BJ (cell line): ENCODE data around the gene CCDC88C. TPM values are rescaled to one million over a fixed set of nuclear protein-coding genes. Genes with fewer than 3 reads are reported as not detected.

Source experiments
- CTCF ChIA-PET: fragments of 350-600 bp; formaldehyde crosslinking; extraction: SDS; loops from one replicate; lab custom pipeline; 2021; ENCODE audit warnings: antibody characterized with exemption, inconsistent platforms; lab: Yijun Ruan, JAX
- POLR2A ChIA-PET: fragments of 300-600 bp; sonication (Branson Sonifier 250); formaldehyde crosslinking; extraction: SDS; loops from one replicate; lab custom pipeline; 2021; ENCODE audit warnings: antibody characterized with exemption; lab: Charles Lee
- DNase-seq: peaks from one replicate; pipeline ENCODE4 v3.0.0-alpha.2; 2011; ENCODE audit warnings: low read depth
- H3K27me3 ChIP-seq: 2 replicates; pipeline ENCODE4 v1.6.0; 2011; ENCODE audit warnings: low read length; ENCODE audit not compliant: control insufficient read depth, insufficient read depth
- H3K36me3 ChIP-seq: 2 replicates; pipeline ENCODE4 v1.5.1; 2011; ENCODE audit warnings: low read length; ENCODE audit not compliant: control insufficient read depth, insufficient read depth
- H3K4me3 ChIP-seq: 2 replicates; pipeline ENCODE4 v1.5.1; 2011; ENCODE audit warnings: low read depth, mild to moderate bottlenecking, control low read depth, low read length
- polyA plus RNA-seq: library from polyadenylated mRNA; depleted of rRNA; stranded (reverse); fragments of >200 nt; gene quantifications from 2 replicates; pipeline ENCODE4 v1.2.3, GENCODE V29; 2011
- TF ChIP-seq, protein P1 (sequence below): IDR thresholded peaks from 2 replicates; pipeline ENCODE4 v1.5.1; 2011; ENCODE audit warnings: low read depth, mild to moderate bottlenecking, control low read depth, inconsistent platforms, low read length, moderate library complexity; ENCODE audit not compliant: insufficient read depth

The CCDC88C gene
- polyA plus RNA-seq, 1 experiment: not detected

DNA sequence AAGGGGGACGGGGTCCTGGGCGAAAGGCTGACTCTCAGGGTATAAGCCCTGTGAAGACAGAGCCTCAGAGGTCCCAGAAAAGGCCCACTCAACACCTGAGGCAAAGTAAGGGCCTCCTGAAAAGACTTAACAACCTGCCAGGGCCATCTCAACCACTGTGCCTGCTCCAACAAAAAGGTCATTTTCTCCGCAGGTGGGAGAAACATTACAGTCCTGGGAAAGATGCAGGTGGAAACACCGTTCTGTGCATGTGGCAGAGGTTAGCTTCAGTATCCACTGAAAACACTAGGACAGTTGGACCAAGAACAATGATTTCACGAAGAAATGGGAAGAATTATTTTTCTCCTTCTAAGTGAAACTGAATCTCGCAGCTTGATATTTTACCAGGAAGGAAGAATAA, 50.9 kb downstream of the CCDC88C start:
- TF ChIP-seq, protein P1, sequence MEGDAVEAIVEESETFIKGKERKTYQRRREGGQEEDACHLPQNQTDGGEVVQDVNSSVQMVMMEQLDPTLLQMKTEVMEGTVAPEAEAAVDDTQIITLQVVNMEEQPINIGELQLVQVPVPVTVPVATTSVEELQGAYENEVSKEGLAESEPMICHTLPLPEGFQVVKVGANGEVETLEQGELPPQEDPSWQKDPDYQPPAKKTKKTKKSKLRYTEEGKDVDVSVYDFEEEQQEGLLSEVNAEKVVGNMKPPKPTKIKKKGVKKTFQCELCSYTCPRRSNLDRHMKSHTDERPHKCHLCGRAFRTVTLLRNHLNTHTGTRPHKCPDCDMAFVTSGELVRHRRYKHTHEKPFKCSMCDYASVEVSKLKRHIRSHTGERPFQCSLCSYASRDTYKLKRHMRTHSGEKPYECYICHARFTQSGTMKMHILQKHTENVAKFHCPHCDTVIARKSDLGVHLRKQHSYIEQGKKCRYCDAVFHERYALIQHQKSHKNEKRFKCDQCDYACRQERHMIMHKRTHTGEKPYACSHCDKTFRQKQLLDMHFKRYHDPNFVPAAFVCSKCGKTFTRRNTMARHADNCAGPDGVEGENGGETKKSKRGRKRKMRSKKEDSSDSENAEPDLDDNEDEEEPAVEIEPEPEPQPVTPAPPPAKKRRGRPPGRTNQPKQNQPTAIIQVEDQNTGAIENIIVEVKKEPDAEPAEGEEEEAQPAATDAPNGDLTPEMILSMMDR: no peak
- DNase-seq: no peak
- H3K27me3 ChIP-seq: peaks cover 14% of the 10 kb centered on the region
- ChIA-PET POLR2A (no interaction called here), CTCF (interaction anchor here (1.0 kb wide), 1 partner anchor 43 kb away, joined by 3 read pairs; no protein-coding TSS in a partner anchor)
- no peak overlapping the region for H3K4me3 ChIP-seq
- H3K36me3 ChIP-seq: no peaks in the 10 kb centered on the region

DNA sequence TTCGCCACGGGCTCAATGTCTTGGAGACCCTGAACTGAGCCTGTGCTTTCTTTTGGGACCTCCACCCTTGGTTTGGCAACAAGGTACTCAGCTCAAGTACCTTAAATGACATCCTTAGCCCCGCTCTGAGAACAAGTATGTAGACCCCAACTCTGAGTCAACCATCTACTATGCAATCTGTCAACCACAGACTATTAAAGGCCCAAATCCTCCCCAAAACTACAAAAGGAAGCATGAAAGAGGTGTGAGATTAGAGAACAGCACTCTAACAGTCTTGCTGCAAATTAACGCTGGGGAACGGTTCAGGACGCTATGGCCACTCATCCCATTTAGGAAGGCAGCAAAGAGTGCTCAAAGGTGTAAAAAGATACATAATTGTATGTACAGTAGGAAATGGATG, 52.1 kb downstream of the CCDC88C start:
- POLR2A ChIA-PET: no interaction called here
- CTCF ChIA-PET: interaction anchor here (1.0 kb wide), 1 partner anchor 9 kb away, joined by 3 read pairs; no protein-coding TSS in a partner anchor
- TF ChIP-seq, protein P1: no peak
- peaks cover 10% of the 10 kb centered on the region for H3K27me3 ChIP-seq
- H3K4me3 ChIP-seq: no peak overlapping the region
- DNase-seq: no peak
- H3K36me3 ChIP-seq: no peaks in the 10 kb centered on the region

DNA sequence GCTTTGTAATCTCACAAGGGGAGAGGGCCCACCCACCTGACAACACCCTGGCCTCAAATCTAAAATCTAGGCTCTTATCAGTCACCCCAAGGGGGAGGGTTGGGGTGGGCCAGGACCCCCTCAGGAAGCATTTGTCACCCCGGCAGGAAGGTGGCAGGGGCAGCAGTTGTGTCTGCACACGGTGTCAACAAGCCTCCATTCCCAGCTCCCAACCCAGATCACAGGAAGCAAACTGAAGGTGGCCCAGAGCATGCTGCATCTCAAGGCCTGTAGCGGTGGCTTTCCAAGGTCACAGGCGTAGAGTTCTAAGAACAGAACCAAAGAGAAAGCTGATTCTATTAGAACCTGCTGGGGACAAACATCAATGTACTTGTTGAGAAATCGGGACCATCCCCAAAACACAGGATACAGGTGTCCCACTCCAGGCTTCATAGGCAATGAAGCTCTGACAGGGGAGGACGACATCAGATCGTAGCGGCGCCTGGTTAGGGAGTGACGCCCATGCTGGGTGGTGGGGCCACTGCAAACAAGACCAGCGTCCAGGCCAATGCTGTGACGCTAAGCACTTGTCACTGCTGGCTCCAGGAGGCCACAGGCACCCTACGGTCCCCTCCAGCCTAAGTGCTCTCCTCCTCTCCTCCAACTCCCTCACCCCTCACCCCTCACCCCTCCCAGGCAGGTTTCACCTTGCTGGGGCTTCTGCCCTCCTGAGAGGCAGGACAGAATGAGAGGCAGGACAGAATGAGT, 52.9 kb downstream of the CCDC88C start:
- TF ChIP-seq, protein P1: no peak
- Histone ChIP-seq H3K36me3 (no peaks in the 10 kb centered on the region), H3K4me3 (no peak overlapping the region), H3K27me3 (peaks cover 6% of the 10 kb centered on the region; the same call in 1 of the 2 replicates)
- DNase-seq: no peak
- ChIA-PET CTCF (interaction anchor here (1.0 kb wide), 1 partner anchor 8 kb away, joined by 3 read pairs; no protein-coding TSS in a partner anchor), POLR2A (no interaction called here)

DNA sequence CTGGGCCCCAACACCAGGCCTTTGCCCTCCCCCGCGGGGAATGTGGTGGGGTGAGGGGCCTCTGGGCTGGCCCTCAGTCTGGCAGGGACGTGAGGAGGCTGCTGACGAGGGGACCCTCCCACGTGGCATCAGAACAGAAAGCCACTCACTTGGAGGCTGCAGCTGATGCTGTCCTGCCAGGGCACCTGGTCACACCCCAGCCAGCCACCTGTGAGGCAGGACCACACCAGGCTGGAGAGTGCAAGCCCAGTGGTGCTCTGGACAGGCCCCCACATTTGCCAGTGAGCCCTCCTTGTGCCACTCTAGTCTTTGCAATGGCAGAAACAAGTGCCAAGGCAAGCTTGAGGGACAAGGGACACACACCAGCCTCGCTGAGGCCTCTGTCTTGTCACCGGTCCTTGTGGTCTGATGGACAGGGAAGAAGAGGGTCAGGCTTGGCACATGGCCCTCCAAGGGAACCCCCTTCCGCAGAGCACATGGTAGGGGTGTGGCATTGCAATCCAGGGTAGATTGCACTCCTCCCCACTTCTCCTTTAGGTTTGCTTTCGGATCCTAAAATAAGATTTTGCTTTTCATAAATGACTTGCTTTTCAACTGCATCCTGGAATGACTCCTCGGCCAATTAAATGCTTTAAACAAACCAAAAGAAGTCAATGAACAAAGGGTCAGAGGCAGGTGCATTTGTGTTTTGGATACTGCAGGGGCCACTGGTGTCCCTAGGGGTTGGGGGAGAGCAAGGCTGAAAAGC, 53.7 kb downstream of the CCDC88C start:
- Histone ChIP-seq H3K4me3 (no peak overlapping the region), H3K36me3 (no peaks in the 10 kb centered on the region), H3K27me3 (peaks cover 6% of the 10 kb centered on the region; the same call in 1 of the 2 replicates)
- no peak for DNase-seq
- POLR2A ChIA-PET: no interaction called here
- TF ChIP-seq, protein P1: no peak
- CTCF ChIA-PET: no interaction called here

DNA sequence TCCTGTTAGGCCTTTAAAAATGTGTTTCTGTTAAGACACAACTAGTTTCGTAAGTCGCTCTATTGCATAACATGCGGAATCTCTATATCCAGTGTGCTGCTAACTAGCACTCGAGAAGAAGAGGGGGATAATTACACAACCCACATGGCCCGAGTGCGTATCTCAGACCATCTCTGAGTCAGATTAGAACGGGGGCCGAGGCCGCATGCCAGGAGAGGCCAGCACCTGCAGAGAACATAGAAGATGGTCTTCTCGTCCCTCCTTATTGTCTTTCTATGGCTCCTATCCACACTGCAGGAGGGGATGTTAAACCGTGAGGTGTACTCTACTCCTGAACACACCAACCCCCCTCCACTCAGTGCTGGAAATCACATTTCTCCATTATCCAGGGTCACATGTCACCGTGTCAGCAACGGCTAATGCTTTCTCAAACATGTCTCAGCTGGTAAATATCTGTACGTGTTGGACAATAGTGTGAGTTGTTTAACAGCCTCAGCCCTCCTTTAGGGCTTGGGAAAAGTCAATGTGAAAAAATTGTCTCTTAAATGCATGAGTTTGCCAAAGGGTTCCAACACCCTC, 56.3 kb downstream of the CCDC88C start:
- POLR2A ChIA-PET: no interaction called here
- Histone ChIP-seq H3K27me3 (no peaks in the 10 kb centered on the region), H3K4me3 (no peak overlapping the region), H3K36me3 (no peaks in the 10 kb centered on the region)
- DNase-seq: no peak
- TF ChIP-seq, protein P1: no peak
- CTCF ChIA-PET: interaction anchor here (1.2 kb wide), 1 partner anchor 38 kb away, joined by 3 read pairs; no protein-coding TSS in a partner anchor
